C4-2B (cell line): ENCODE results near the gene PATJ.

Experiments
- ZFX ChIP-seq: fragments of 450-650 bp; IDR thresholded peaks from 2 replicates; pipeline ENCODE4 v1.6.1; 2017
- TF ChIP-seq, protein P1 (sequence below): fragments of 450-650 bp; conservative IDR thresholded peaks from 2 replicates; pipeline ENCODE4 v1.5.1; 2017; ENCODE audit warnings: mild to moderate bottlenecking

- TF ChIP-seq, protein P1, sequence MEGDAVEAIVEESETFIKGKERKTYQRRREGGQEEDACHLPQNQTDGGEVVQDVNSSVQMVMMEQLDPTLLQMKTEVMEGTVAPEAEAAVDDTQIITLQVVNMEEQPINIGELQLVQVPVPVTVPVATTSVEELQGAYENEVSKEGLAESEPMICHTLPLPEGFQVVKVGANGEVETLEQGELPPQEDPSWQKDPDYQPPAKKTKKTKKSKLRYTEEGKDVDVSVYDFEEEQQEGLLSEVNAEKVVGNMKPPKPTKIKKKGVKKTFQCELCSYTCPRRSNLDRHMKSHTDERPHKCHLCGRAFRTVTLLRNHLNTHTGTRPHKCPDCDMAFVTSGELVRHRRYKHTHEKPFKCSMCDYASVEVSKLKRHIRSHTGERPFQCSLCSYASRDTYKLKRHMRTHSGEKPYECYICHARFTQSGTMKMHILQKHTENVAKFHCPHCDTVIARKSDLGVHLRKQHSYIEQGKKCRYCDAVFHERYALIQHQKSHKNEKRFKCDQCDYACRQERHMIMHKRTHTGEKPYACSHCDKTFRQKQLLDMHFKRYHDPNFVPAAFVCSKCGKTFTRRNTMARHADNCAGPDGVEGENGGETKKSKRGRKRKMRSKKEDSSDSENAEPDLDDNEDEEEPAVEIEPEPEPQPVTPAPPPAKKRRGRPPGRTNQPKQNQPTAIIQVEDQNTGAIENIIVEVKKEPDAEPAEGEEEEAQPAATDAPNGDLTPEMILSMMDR, result peak; percentile 32
- TF ChIP-seq ZFX, result no peak
Observed at GRCh38 chr1:61921435-61921834, 179.2 kb downstream of the PATJ start.
